T-helper 17 cell (primary cell): Measurements from ENCODE around the gene APCDD1L. TPM values are rescaled to one million over a fixed set of nuclear protein-coding genes. Genes with fewer than 3 reads are reported as not detected.
A peak's percentile ranks its signal among the peaks of the same experiment; 100 is the strongest.

Experiments
- ATAC-seq: fragments of 150-1000 bp; cut with Tn5 transposase; 2 replicates; pipeline ENCODE4 v1.10.0; 2021; ENCODE audit warnings: mild to moderate bottlenecking, moderate library complexity
- DNase-seq, 3 donors: peaks; one replicate each; pipeline versions ENCODE4 v3.0.0 to v3.0.0-alpha.2; 2020 to 2021
- H3K9me3 ChIP-seq: one replicate; pipeline ENCODE4 v1.7.0; 2013; ENCODE audit warnings: low read length, mild to moderate bottlenecking; ENCODE audit not compliant: control insufficient read depth, poor library complexity, severe bottlenecking
- H3K27ac Mint-ChIP-seq: one replicate; pipeline ENCODE4 v1.8.0; 2022; ENCODE audit warnings: mild to moderate bottlenecking, moderate library complexity, mixed read lengths
- H3K27me3 Mint-ChIP-seq: one replicate; pipeline ENCODE4 v1.8.0; 2022; ENCODE audit warnings: mixed read lengths
- H3K36me3 Mint-ChIP-seq: one replicate; pipeline ENCODE4 v1.8.0; 2022; ENCODE audit warnings: low read depth, mixed read lengths
- H3K4me1 Mint-ChIP-seq: one replicate; pipeline ENCODE4 v1.8.0; 2022; ENCODE audit warnings: mild to moderate bottlenecking, mixed read lengths
- H3K4me3 Mint-ChIP-seq: one replicate; pipeline ENCODE4 v1.8.0; 2022; ENCODE audit warnings: mild to moderate bottlenecking, moderate library complexity, mixed read lengths
- total RNA-seq, 4 donors: library from RNA in 2 of 4; stranded (reverse) in 2 of 4; gene quantifications; one replicate each; pipeline ENCODE4 v1.2.3 and lab custom pipeline; 2022 to 2026

The APCDD1L gene
- total RNA-seq, 2 donors from 2014 or later = not detected

- ATAC-seq (no peak), DNase-seq (no peak)
- Mint-ChIP-seq H3K27me3 (peaks cover 8% of the 10 kb centered on the region), H3K4me1 (peaks cover 3% of the 10 kb centered on the region), H3K27ac (peak overlapping the region; percentile 1), H3K4me3 (no peak overlapping the region), H3K36me3 (no peaks in the 10 kb centered on the region)
- H3K9me3 ChIP-seq = peaks cover 3% of the 10 kb centered on the region
Measured at GRCh38 chr20:58500256-58500655, 14.9 kb downstream of the APCDD1L start.

- Mint-ChIP-seq H3K27ac (no peak overlapping the region), H3K36me3 (no peaks in the 10 kb centered on the region), H3K4me1 (peaks cover 3% of the 10 kb centered on the region), H3K27me3 (peaks cover 8% of the 10 kb centered on the region), H3K4me3 (no peak overlapping the region)
- no peak for DNase-seq
- ATAC-seq = no peak
- no peaks in the 10 kb centered on the region for H3K9me3 ChIP-seq
Measured at GRCh38 chr20:58498470-58499068, 16.6 kb downstream of the APCDD1L start.

DNA sequence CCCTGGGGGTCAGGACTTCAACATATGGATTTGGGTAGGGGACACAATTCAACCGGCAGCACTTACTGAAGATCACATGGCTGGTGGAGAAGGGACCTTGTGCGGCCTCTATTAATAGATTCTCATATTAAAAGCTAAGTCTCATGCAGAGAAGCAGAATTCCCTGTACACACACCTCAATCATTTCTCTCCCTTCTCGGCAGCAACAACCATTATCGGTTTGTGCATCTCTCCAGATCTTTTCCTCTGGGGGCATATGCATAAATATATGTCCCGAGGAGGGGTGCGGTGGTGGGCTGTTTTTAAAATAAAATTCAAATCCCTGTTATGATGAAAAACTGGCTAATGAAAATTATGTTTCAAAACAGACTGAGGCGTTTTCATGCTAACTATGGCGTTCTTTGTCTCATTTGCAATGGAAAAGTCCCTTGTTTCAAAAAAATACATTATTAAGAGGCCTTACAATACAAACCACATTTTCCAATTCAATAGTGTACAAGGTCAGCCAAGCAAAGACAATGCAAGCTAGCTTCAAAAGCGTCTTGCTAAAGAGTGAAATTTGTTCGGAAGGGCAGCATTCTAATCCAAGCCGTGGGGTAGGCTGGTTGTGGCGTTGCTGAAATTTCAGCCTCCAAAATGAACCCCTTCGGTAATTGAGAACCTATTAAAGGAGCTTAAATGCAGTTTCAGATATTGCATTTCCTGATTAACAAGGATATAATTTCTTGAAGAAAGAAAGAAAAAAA lies 17.3 kb downstream of the APCDD1L start:
- DNase-seq (no peak), ATAC-seq (no peak)
- Mint-ChIP-seq H3K27ac (no peak overlapping the region), H3K4me1 (peaks cover 3% of the 10 kb centered on the region), H3K4me3 (no peak overlapping the region), H3K36me3 (no peaks in the 10 kb centered on the region), H3K27me3 (peaks cover 8% of the 10 kb centered on the region)
- no peaks in the 10 kb centered on the region for H3K9me3 ChIP-seq

DNA sequence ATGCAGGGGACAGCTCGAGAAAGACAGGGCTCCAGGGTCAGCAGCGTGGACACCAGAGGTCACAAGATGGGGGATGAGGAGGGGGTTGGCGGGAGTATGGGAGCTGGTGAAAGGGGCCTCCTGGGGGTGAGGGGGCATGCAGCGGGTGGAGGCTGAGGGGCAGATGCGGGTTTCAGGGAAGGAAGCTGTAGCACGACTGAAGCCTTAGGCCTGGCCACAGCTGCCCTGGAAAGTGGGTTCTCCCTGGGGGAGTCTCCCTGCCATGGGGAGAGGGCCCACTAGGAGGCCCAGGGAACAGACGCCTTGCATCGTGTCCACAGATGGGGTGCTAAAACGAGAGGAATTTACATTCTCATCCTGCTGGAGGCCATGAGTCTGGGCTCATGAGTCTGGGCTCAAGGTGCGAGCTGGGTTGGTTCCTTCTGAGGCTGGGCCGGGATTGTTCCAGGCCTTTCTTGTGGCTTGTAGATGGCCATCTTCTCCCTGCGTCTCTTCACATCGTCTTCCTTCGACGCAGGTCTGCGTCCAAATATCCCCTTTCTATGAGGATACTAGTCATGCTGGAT lies 18.0 kb downstream of the APCDD1L start:
- ATAC-seq = no peak
- Mint-ChIP-seq H3K36me3 (no peaks in the 10 kb centered on the region), H3K27me3 (peaks cover 8% of the 10 kb centered on the region), H3K4me3 (no peak overlapping the region), H3K4me1 (peaks cover 3% of the 10 kb centered on the region), H3K27ac (no peak overlapping the region)
- no peak for DNase-seq
- no peaks in the 10 kb centered on the region for H3K9me3 ChIP-seq

- Mint-ChIP-seq H3K27me3 (peaks cover 8% of the 10 kb centered on the region), H3K27ac (peak overlapping the region; percentile 16), H3K36me3 (no peaks in the 10 kb centered on the region), H3K4me1 (peaks cover 3% of the 10 kb centered on the region), H3K4me3 (no peak overlapping the region)
- no peak for DNase-seq
- ATAC-seq = no peak
- H3K9me3 ChIP-seq = no peaks in the 10 kb centered on the region
Measured at GRCh38 chr20:58496429-58496769, 18.8 kb downstream of the APCDD1L start.

GRCh38 chr20:58495623-58496428 lies 19.4 kb downstream of the APCDD1L start:
- DNase-seq (no peak), ATAC-seq (no peak)
- H3K9me3 ChIP-seq = no peaks in the 10 kb centered on the region
- no peak overlapping the region for H3K4me3 Mint-ChIP-seq
- H3K36me3 Mint-ChIP-seq = no peaks in the 10 kb centered on the region
- peak overlapping the region; percentile 16 for H3K27ac Mint-ChIP-seq
- peaks cover 3% of the 10 kb centered on the region for H3K4me1 Mint-ChIP-seq
- H3K27me3 Mint-ChIP-seq = peaks cover 8% of the 10 kb centered on the region

GRCh38 chr20:58494923-58495622 lies 20.1 kb downstream of the APCDD1L start:
- Mint-ChIP-seq H3K4me1 (peaks cover 3% of the 10 kb centered on the region), H3K36me3 (no peaks in the 10 kb centered on the region), H3K27ac (no peak overlapping the region), H3K4me3 (no peak overlapping the region), H3K27me3 (peaks cover 8% of the 10 kb centered on the region)
- DNase-seq = no peak
- H3K9me3 ChIP-seq = no peaks in the 10 kb centered on the region
- ATAC-seq = no peak

- Mint-ChIP-seq H3K4me1 (peaks cover 3% of the 10 kb centered on the region), H3K36me3 (peaks cover 3% of the 10 kb centered on the region), H3K27ac (peak overlapping the region; percentile 9), H3K27me3 (no peaks in the 10 kb centered on the region), H3K4me3 (no peak overlapping the region)
- no peak for DNase-seq
- no peaks in the 10 kb centered on the region for H3K9me3 ChIP-seq
- ATAC-seq = no peak
Measured at GRCh38 chr20:58492795-58493524, 22.2 kb downstream of the APCDD1L start.

GRCh38 chr20:58492074-58492718 lies 23.0 kb downstream of the APCDD1L start:
- Mint-ChIP-seq H3K4me1 (peaks cover 3% of the 10 kb centered on the region), H3K27ac (no peak overlapping the region), H3K4me3 (no peak overlapping the region), H3K36me3 (peaks cover 3% of the 10 kb centered on the region), H3K27me3 (no peaks in the 10 kb centered on the region)
- DNase-seq (no peak), ATAC-seq (no peak)
- no peaks in the 10 kb centered on the region for H3K9me3 ChIP-seq

GRCh38 chr20:58486207-58486606 lies 29.0 kb downstream of the APCDD1L start:
- Mint-ChIP-seq H3K4me3 (no peak overlapping the region), H3K36me3 (peaks cover 7% of the 10 kb centered on the region), H3K4me1 (peaks cover 3% of the 10 kb centered on the region), H3K27me3 (peaks cover 12% of the 10 kb centered on the region), H3K27ac (no peak overlapping the region)
- no peak for DNase-seq
- no peak for ATAC-seq
- peaks cover 2% of the 10 kb centered on the region for H3K9me3 ChIP-seq

DNA sequence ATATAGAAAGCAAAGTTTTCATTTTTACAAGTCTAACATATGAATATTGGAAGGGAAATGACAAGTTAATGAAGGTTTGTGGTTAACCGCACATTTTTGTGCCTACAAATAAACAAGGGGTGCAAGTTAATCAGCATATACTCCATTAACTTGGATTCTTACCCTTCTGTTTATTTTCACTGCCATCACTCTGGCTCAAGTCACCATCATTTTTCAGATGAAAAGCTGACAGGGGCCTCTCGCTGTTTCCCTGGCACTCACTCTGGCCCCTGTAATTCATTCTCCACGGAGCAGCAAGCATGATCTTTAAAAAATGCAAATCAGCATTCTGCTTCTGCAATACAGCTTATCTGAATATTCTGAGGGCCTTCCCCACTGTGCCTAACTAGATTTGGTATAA lies 29.8 kb downstream of the APCDD1L start:
- no peak overlapping the region for H3K4me3 Mint-ChIP-seq
- ATAC-seq = no peak

GRCh38 chr20:58483470-58483869 lies 31.7 kb downstream of the APCDD1L start:
- DNase-seq (no peak), ATAC-seq (no peak)
- peaks cover 12% of the 10 kb centered on the region for H3K27me3 Mint-ChIP-seq
- H3K4me3 Mint-ChIP-seq = no peak overlapping the region
- H3K27ac Mint-ChIP-seq = no peak overlapping the region
- peaks cover 3% of the 10 kb centered on the region for H3K4me1 Mint-ChIP-seq
- H3K36me3 Mint-ChIP-seq = peaks cover 4% of the 10 kb centered on the region
- H3K9me3 ChIP-seq = peaks cover 2% of the 10 kb centered on the region

More for the DNA sequence above, 29.8 kb downstream of the APCDD1L start:
- H3K9me3 ChIP-seq = peaks cover 2% of the 10 kb centered on the region
- Mint-ChIP-seq H3K27ac (no peak overlapping the region), H3K4me1 (peaks cover 3% of the 10 kb centered on the region), H3K36me3 (peaks cover 7% of the 10 kb centered on the region), H3K27me3 (peaks cover 12% of the 10 kb centered on the region)
- DNase-seq = no peak
